ENCODE measurements around the gene EML4.
"Not testable (repeated sequence)": the region's sequence is repeated elsewhere in the genome, so short reads cannot be mapped to it uniquely, and the experiment has no call there.

EML4 gene, protein sequence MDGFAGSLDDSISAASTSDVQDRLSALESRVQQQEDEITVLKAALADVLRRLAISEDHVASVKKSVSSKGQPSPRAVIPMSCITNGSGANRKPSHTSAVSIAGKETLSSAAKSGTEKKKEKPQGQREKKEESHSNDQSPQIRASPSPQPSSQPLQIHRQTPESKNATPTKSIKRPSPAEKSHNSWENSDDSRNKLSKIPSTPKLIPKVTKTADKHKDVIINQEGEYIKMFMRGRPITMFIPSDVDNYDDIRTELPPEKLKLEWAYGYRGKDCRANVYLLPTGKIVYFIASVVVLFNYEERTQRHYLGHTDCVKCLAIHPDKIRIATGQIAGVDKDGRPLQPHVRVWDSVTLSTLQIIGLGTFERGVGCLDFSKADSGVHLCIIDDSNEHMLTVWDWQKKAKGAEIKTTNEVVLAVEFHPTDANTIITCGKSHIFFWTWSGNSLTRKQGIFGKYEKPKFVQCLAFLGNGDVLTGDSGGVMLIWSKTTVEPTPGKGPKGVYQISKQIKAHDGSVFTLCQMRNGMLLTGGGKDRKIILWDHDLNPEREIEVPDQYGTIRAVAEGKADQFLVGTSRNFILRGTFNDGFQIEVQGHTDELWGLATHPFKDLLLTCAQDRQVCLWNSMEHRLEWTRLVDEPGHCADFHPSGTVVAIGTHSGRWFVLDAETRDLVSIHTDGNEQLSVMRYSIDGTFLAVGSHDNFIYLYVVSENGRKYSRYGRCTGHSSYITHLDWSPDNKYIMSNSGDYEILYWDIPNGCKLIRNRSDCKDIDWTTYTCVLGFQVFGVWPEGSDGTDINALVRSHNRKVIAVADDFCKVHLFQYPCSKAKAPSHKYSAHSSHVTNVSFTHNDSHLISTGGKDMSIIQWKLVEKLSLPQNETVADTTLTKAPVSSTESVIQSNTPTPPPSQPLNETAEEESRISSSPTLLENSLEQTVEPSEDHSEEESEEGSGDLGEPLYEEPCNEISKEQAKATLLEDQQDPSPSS

DNA sequence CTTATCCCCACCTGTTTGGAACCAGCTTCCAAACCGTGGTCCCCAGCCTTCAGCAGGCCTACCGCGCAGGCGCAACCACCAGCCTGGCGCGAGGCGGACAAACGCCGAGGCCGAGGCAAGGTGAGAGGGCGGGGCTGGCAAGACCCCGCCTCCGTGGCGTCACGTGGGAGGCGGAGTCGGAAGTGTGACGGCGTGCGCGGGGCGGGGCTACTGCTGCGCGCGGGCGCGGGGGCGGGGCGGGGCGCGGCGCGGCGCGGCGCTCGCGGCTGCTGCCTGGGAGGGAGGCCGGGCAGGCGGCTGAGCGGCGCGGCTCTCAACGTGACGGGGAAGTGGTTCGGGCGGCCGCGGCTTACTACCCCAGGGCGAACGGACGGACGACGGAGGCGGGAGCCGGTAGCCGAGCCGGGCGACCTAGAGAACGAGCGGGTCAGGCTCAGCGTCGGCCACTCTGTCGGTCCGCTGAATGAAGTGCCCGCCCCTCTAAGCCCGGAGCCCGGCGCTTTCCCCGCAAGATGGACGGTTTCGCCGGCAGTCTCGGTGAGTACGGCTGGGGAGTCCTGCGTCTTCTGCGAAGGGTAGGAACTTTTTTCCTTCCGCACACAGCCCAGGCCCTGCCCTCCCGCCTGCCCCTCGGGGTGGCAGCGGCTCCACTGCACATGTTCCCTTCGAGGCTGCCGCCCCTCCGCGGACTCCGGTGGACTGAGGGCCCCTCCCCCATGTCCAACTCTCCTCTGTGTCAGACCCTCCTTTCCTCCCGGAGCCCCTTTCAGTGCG lies at the start of gene EML4:
Gene EML4, plus strand, starts transcription at position 254 of the 774 bp plus-strand sequence. Its CDS starts 259 bp downstream, at position 513.
- peak; percentile 91 for DNase-seq

DNA sequence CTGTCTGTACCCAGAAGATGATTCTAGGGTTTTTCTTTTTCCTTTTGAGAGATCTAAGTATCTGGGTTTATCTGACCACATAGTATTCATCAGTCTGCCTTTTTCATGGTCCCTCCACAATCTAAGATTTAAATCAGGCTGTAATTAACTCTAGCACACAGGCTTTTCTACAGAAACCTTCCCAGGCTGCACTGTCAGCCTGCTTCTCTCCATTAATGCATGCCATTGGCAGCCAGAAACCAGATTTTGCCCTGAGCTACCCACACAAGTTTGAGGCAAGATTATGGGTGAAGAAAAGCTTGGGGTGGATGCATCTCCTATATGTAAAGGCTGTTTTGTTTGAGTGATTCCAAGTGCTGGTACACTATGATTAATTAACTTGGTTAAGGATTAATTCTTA lies 45.7 kb upstream of the EML4 start:
- no peak for DNase-seq

DNA sequence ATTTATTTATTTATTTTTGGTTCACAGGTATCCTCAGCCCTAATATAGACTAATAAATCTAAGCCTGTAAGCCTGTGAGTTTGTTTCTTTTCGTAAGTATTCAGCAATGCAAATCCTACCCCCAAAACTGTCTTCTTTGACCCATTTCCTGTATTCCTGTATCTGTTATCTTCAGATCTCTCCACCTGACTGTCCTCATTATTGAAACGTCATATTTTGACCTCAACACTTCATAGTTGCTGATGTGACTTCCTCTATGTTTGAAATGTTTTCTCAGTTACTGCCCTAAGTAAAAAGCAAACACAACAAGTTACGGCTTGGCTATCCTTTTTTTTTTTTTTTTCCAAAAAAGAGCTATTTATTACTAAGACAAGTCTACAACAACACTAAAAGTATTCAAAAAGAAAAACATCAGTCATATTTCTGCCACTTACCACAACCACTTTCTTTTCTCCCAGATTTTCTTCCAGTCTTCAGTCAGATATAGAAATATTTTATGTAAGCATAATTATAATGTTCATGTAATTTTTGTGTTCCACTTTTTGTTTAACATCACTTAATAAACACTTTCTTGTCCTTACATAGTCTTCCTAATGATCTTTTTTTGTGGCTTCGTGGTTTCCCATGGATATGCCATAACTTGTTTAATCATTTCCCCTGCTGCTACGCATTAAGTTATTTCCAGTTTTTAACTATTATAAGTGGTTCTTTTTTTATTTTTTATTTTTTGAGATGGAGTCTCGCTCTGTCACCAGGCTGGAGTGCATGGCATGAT lies 45.0 kb upstream of the EML4 start:
- DNase-seq = no peak

DNA sequence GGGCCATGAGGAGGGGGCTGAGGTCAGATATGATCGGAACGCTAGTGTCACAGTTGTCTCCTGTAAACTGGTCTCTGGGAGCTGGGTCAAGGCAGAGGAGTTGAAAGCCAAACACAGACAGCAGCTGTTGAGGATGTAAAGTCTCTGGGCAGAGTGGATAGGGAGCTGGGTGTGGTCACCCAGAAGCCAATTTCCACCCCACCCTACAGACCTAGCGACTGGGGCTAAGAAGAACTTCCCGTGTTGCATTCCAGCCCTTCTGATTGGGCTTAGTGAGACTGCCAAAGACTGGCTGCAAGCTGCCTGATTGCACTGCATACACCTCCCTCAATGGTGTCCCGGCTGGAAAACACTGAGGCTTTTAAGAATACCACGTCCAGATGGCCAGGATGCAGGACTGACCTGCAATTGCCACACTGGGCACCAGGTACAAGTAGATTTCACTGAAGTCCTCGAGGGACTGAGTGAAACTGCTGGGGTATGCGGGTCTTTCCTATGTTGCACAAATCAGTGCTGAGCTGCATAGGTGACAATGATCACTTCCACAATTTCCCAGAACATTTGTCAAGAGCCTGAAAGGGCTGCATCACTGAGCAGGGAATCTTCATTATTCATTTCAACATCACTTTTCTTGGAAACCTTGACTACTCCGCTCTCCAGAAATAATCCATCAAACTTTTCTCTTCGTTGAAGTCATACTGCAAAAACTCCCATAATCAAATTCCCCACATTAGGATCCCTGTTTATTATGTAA lies 43.1 kb upstream of the EML4 start:
- no peak for DNase-seq

DNA sequence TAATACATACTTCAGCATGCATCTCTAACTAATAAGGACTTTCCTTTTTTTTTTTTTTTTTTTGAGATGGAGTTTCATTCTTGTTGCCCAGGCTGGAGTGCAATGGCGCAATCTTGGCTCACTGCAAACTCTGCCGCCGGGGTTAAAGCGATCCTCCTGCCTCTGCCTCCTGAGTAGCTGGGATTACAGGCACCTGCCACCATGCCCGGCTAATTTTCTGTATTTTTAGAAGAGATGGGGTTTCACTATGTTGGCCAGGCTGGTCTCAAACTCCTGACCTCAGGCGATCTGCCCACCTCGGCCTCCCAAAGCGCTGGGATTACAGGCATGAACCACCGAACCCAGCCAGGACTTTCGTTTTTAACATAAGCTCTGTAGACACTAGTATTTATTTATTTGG lies 42.3 kb upstream of the EML4 start:
- DNase-seq = not testable (repeated sequence)

DNA sequence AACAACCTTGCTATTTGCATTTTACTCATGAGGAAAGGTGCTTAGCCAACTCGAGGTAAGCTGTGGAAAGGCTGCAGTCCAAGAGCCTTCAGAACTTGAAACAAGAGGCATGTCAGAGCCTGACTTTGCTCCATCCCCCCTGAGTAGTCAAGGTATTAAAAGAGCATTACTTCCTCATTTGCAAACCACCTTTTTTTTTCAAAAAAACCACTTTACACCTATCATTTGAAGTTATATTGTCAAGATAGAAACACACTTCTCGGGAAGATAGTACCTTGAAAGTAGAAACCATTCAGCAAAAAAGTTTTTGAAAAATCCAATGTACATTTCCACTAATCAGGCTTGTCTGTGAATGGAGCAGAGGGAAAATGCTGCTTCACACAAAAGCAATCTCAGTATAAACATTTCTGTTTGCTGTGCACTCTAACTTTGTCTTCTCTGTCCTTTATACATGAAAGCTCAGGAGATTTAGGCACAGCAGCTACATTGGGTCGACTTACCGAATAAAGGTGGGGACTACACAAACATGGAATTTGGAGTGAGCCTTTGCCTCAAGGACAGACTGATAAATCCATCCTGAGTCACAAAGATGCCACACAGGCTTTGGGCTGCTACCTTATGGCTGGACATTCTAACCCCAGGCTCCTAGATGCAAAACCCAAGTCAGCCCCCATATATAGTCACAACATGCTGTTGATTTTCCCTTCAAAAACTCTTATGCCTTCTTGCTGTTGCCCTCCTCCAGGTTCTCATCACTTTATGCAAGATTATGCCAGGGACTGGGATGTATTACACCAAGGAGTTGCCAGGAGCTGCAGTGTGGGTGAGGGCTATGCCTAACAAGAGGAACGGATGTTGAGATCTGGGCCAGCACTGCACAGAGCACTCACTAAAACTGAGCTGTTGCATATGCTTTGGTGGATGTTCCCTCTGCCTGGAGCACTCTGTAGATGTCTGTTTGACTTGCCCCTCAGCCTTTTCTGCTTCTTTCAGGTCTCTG lies 41.4 kb upstream of the EML4 start:
- no peak for DNase-seq

DNA sequence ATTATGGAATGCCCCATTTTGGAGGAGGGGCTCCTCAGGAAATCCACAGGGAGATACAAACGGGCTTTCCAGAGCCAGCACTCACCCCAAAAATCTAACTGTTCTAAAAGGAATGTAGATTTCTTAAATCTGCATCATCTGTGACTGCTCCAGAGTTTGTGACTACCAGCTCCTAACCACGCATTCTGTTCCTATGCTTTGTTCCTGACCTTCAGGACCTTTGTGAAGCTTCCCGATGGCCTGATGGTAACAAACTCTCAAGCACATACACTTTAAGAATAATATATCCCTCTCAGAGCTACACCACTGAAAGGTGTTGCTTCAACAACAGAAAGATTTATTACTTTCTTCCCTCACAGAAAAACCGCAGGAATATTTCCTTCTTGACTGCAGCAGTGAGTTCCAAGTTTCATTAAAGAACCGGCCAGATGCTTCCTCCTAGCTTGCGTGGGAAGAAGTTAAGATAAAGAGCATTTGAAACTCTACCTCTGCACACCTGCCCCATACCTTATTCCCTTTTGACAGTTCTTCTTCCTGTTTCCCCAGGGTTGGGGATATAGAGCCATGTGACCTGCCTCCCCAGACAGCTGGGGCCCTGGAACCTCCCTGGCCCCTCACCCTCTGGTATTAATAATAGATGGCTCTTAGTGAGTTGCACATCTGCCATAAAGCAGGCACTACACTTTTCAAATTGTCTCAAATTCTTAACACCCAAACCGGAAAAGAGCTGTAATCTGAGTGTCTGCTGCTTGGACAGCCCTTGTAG lies 40.2 kb upstream of the EML4 start:
- DNase-seq = no peak

DNA sequence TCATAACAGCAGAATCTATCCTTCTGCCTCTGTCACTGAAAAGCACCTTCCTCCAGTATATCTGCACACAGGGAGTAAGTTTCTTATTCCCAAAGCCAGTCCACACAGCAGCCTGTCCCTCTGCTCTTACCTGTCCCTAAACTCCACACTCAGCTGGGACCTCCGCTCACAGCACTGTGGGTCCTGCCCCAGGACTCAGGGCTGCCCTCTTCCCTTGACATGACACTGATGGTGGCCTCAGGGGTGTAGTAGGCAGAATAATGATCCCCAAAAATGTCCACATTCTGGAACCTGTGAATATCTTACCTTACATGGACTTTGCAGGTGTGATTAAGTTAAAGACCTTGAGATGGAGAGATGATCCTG lies 39.7 kb upstream of the EML4 start:
- DNase-seq = no peak

DNA sequence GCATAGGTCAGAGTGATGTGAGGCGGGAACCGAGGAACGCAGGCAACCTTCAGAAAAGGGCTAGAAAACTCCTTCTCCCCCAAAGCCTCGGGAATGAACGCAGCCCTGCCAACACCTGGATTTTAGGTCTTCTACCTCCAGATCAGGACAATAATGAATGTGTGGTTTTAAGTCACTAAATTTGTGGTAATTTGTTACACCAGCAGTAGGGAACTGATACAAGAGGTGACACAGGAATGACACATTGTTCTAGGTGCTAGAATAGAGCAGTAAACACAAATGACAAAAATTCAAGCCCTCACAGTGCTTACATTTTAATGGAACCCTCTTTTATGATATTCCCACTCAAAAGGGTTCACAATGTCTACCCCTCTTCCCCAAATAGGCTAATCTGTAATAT lies 39.2 kb upstream of the EML4 start:
- DNase-seq = no peak

DNA sequence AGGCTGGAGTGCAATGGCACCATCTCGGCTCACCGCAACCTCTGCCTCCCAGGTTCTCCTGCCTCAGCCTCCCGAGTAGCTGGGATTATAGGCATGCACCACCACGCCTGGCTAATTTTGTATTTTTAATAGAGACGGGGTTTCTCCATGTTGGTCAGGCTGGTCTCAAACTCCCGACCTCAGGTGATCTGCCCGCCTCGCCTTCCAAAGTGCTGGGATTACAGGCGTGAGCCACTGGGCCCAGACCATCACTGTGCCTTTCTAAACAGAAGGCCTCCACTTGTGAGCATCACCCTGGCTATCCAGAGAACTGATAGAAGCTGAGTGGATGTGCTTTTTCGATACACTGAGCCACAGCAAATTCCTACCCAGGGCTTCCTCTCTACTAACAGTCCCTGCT lies 38.3 kb upstream of the EML4 start:
- DNase-seq = not testable (repeated sequence)

DNA sequence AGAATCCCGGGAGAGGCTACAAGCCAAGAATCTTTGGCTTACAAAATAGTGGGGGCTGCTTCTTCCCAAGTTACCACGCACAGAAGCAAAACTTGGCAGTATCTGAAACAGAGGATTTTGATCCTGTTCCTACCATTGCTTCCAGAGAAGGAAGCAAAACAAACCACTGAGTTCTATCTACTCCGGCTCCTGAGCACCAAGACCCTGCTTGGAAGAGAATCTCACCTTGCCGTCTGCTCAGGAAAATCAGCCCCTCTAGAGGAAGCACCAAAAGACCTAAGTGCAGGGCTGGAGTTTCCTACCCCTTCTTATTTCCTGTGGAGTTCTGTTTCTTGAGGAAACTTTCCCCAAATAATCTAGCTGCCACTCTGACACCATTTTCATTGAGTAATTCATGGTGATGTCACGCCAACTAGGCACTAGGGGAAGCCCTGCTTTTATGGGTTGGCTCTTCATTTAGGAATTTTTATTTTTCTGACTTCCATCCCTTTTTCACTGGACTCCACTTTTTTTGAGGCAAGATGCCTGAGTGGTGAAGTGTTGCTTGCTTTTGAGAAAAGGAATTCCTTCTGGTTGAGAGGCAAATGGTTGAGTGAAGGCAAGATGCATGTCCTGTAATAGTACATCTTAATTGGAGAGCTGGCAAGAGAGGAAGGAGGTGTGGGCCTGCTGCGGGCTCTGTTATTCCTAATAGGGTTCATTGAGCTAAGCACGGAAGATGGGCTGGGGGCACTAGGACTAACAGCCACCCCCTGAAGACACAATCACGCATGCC lies 36.8 kb upstream of the EML4 start:
- no peak for DNase-seq

DNA sequence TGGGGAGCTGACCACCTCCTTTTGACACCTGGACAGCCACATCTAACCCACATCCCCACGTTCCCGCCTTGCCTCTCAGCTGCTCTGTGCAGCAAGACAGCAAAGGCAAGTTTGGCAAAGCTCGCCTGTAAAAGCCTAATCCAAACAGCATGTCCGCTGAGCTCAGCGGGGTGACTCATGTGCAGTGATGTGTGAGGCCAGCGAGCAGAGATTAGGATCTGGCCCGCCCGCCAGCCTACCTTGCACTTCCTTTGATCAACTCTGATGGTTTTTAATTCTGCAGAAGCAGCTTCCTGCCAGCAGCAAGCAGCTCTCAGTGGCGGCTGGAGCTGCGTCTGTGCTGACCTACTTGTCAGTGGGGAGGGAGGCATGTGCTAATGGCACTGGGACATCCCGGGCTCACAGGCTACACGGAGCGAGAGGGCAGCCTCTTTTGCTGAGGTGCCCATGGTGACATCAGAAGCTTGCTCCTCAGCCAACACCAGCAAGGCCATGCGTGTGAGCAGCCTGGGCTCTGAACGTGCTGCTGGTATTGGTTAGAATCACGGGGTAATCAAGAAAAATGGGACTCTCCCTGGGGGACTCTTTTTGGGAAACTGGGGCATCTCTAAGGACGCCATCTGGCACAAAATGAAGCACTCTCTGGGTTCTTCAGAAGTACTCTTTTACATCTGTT lies 36.0 kb upstream of the EML4 start:
- peak; percentile 92 for DNase-seq

DNA sequence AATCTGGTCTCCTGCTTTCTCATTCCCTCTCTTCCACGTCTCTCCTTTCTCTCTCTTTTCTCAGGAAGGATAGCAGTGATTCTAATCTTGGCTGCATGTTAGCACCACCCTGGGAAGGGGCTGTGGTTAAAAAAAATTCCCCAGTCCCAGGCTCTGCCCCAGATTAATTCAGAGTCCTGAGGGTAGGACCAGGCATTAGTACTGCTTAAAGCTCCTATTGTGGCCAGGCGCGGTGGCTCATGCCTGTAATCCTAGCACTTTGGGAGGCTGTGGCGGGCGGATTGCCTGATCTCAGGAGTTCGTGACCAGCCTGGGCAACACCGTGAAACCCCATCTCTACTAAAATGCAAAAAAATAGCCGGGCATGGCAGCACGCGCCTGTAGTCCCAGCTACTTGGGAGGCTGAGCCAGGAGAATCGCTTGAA lies 35.4 kb upstream of the EML4 start:
- DNase-seq = no peak

DNA sequence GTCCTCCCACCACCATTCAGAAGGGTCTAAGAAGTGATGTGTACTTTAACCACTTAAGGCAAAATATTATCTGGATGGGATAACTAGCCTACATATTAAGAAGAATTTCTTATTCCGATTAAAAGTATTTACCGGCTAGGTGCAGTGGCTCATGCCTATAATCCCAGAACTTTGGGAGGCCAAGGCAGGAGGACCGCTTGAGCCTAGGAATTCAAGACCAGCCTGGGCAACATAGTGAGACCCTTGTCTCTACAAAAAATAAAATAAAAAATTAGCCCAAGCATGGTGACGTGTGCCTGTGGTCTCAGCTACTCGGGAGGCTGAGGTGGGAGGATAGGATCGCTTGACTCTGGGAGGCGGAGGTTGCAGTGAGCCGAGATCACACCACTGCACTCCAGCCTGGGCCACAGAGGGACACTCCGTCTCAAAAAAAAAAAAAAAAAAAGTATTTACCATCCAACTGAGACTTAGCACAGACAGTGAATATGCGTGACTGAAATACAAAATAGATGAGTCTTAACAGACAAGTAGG lies 34.7 kb upstream of the EML4 start:
- not testable (repeated sequence) for DNase-seq

DNA sequence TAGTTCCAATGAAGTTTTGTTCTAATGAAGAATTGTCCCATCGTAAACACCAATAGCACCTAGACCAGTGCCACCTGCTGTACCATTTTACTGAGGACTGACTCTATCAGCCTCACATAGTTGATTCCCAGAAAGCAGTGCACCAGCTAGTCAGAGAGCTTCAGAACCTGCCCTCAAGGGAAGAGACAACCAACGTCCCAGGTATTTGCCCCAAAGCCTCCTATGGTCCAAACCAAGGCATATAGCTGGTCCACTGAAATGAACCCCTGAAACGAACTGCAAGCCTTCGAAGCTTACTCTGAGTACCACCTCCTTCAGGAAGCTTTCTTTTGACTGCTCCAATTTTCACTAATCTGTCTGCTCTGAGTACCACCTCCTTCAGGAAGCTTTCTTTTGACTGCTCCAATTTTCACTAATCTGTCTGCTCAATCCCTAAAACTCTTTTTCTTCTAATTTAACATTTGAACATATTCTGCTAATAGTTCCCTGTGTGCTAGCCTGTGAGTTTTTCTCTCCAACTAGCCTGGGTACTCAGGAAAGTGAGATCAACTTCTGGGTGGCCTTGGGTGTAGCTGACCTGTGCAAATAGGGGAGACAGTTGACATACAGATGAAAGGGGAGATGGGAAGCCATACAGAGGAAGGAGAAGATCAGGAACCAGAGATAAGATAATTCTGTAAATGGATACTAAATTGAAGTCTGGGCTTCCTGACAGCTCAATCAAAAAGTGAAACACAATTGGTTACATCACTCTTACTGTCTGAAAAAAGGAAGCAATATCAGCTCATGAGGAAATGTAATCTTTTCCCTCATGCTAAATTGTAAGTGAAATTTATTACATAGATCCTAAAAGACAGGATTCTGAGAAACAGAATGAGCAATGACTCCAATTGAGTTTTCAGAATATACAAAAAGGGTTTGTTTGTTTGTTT lies 33.5 kb upstream of the EML4 start:
- DNase-seq = no peak

DNA sequence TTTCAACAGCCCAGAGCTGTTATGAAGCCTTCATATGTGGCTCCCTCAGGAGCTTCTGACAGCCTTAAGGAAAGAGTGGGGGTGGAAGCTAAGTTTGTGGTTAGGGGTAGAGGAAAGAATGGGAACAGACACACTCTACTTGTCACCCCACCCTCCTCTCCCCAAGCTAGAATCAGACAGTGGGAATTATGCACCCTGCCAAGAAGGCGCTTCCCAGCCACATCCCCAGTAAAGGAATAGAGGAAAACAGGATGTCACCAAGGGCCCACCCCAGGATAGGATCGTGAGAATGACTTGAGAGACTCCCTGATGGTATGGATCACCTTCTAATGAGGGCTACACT lies 32.4 kb upstream of the EML4 start:
- no peak for DNase-seq
